H9 (cell line): ENCODE data around the gene JMJD7. TPM values are rescaled to one million over a fixed set of nuclear protein-coding genes. Genes with fewer than 3 reads are reported as not detected.

Experiments used
- DNase-seq: peaks from one replicate; pipeline ENCODE4 v3.0.0-alpha.2; 2017
- H2AFZ ChIP-seq: one replicate; pipeline ENCODE4 v1.6.1; 2013; ENCODE audit warnings: mild to moderate bottlenecking, low read length, control low read depth, moderate library complexity
- H2AK5ac ChIP-seq: 2 replicates; pipeline ENCODE4 v1.6.1; 2013; ENCODE audit warnings: low read length, control low read depth, mixed read lengths; ENCODE audit not compliant: insufficient read length
- H2BK120ac ChIP-seq: one replicate; pipeline ENCODE4 v1.6.1; 2013; ENCODE audit warnings: low read depth, mild to moderate bottlenecking, low read length, control low read depth, inconsistent platforms; ENCODE audit not compliant: poor library complexity, severe bottlenecking
- H2BK12ac ChIP-seq: 2 replicates; pipeline ENCODE4 v1.6.1; 2013; ENCODE audit warnings: low read length, control low read depth, mixed read lengths, low read depth; ENCODE audit not compliant: insufficient read length
- H2BK15ac ChIP-seq: 2 replicates; pipeline ENCODE4 v1.6.1; 2013; ENCODE audit warnings: low read depth, low read length, control low read depth
- H2BK20ac ChIP-seq: one replicate; pipeline ENCODE4 v1.6.1; 2013; ENCODE audit warnings: low read depth, mild to moderate bottlenecking, low read length, control low read depth, inconsistent platforms; ENCODE audit not compliant: poor library complexity, severe bottlenecking
- H2BK5ac ChIP-seq: 2 replicates; pipeline ENCODE4 v1.6.1; 2013; ENCODE audit warnings: low read length, control low read depth, mixed read lengths; ENCODE audit not compliant: insufficient read length
- H3K14ac ChIP-seq: 2 replicates; pipeline ENCODE4 v1.6.1; 2013; ENCODE audit warnings: low read length, control low read depth; ENCODE audit not compliant: insufficient read depth
- H3K18ac ChIP-seq: 2 replicates; pipeline ENCODE4 v1.6.1; 2013; ENCODE audit warnings: low read depth, mild to moderate bottlenecking, mixed read lengths, low read length, control low read depth; ENCODE audit not compliant: insufficient read length
- H3K23ac ChIP-seq: 2 replicates; pipeline ENCODE4 v1.6.1; 2013; ENCODE audit warnings: low read length, control low read depth, mixed read lengths, low read depth; ENCODE audit not compliant: insufficient read length
- H3K23me2 ChIP-seq: 2 replicates; pipeline ENCODE4 v1.6.1; 2013; ENCODE audit warnings: low read depth, mild to moderate bottlenecking, mixed read lengths, low read length, control low read depth; ENCODE audit not compliant: insufficient read length, poor library complexity, severe bottlenecking
- H3K27ac ChIP-seq: 2 replicates; pipeline ENCODE4 v1.5.1; 2013; ENCODE audit warnings: low read length, control low read depth, mixed read lengths, low read depth; ENCODE audit not compliant: insufficient read length
- H3K27me3 ChIP-seq: 2 replicates; pipeline ENCODE4 v1.6.1; 2013; ENCODE audit warnings: low read length, control low read depth, inconsistent platforms; ENCODE audit not compliant: insufficient read depth
- H3K4ac ChIP-seq: 2 replicates; pipeline ENCODE4 v1.6.1; 2013; ENCODE audit warnings: low read depth, mild to moderate bottlenecking, control low read depth, inconsistent platforms, low read length, moderate library complexity
- H3K4me1 ChIP-seq: 2 replicates; pipeline ENCODE4 v1.6.1; 2013; ENCODE audit warnings: low read length, control low read depth, inconsistent platforms; ENCODE audit not compliant: insufficient read depth
- H3K4me2 ChIP-seq: 2 replicates; pipeline ENCODE4 v1.6.1; 2013; ENCODE audit warnings: low read length, control low read depth, mixed read lengths; ENCODE audit not compliant: insufficient read length, insufficient read depth
- H3K56ac ChIP-seq: 2 replicates; pipeline ENCODE4 v1.6.1; 2013; ENCODE audit warnings: low read depth, mild to moderate bottlenecking, mixed read lengths, low read length, control low read depth; ENCODE audit not compliant: insufficient read length
- H3K79me1 ChIP-seq: 2 replicates; pipeline ENCODE4 v1.6.1; 2013; ENCODE audit warnings: low read depth, mild to moderate bottlenecking, moderate library complexity, low read length, control low read depth, inconsistent platforms; ENCODE audit not compliant: insufficient read depth, poor library complexity, severe bottlenecking
- H3K79me2 ChIP-seq: 2 replicates; pipeline ENCODE4 v1.6.1; 2013; ENCODE audit warnings: low read length, control low read depth, inconsistent platforms; ENCODE audit not compliant: insufficient read depth
- H3K9ac ChIP-seq: 2 replicates; pipeline ENCODE4 v1.6.1; 2013; ENCODE audit warnings: low read length, control low read depth, mixed read lengths; ENCODE audit not compliant: insufficient read length; ENCODE audit errors: extremely low read depth
- H3K9me3 ChIP-seq: one replicate; pipeline ENCODE4 v1.6.1; 2013; ENCODE audit warnings: low read depth, low read length, inconsistent platforms; ENCODE audit not compliant: control insufficient read depth
- H3T11ph ChIP-seq: one replicate; pipeline ENCODE4 v1.6.1; 2013; ENCODE audit warnings: mild to moderate bottlenecking, low read length, control low read depth, inconsistent platforms
- H4K20me1 ChIP-seq: one replicate; pipeline ENCODE4 v1.6.1; 2013; ENCODE audit not compliant: control insufficient read depth, insufficient read length, insufficient read depth
- H4K5ac ChIP-seq: 2 replicates; pipeline ENCODE4 v1.6.1; 2013; ENCODE audit warnings: low read depth, mild to moderate bottlenecking, mixed read lengths, low read length, control low read depth; ENCODE audit not compliant: insufficient read length
- H4K8ac ChIP-seq: replicated peaks from 2 replicates; pipeline ENCODE4 v1.6.1; 2013; ENCODE audit warnings: low read length, control low read depth, mixed read lengths, low read depth; ENCODE audit not compliant: insufficient read length
- H4K91ac ChIP-seq: 2 replicates; pipeline ENCODE4 v1.6.1; 2013; ENCODE audit warnings: low read depth, mild to moderate bottlenecking, moderate library complexity, mixed read lengths, low read length, control low read depth; ENCODE audit not compliant: insufficient read length
- H3K27ac Mint-ChIP-seq, 3 experiments: 2 replicates in 2 of 3; 3 replicates in 1 of 3; pipeline ENCODE4 v1.8.0; 2020 to 2021; ENCODE audit warnings: mixed read lengths in 3 of 3, mild to moderate bottlenecking in 1 of 3, moderate library complexity in 1 of 3
- H3K27me3 Mint-ChIP-seq: 2 replicates; pipeline ENCODE4 v1.8.0; 2021; ENCODE audit warnings: low read depth, mild to moderate bottlenecking, moderate library complexity, mixed read lengths
- H3K36me3 Mint-ChIP-seq, 3 experiments: 2 replicates in 2 of 3; 3 replicates in 1 of 3; pipeline ENCODE4 v1.8.0; 2020 to 2021; ENCODE audit warnings: low read depth in 3 of 3, mixed read lengths in 3 of 3; ENCODE audit not compliant: insufficient read depth in 1 of 3
- H3K4me1 Mint-ChIP-seq, 2 experiments: 2 replicates each; pipeline ENCODE4 v1.8.0; 2020; ENCODE audit warnings: mixed read lengths in 2 of 2
- H3K4me3 Mint-ChIP-seq, 2 experiments: 2 replicates in 1 of 2; 3 replicates in 1 of 2; pipeline ENCODE4 v1.8.0; 2020 to 2021; ENCODE audit warnings: mild to moderate bottlenecking in 2 of 2, mixed read lengths in 2 of 2, moderate library complexity in 1 of 2
- H3K9me3 Mint-ChIP-seq, 2 experiments: 2 replicates in 1 of 2; 3 replicates in 1 of 2; pipeline ENCODE4 v1.8.0; 2020; ENCODE audit warnings: mild to moderate bottlenecking in 2 of 2, mixed read lengths in 2 of 2, moderate library complexity in 1 of 2
- CTCF ChIP-seq: fragments of 200-600 bp; sonication (generic); conservative IDR thresholded peaks from 3 replicates; pipeline ENCODE4 v1.8.0; 2021; ENCODE audit warnings: antibody characterized with exemption, mild to moderate bottlenecking
- WGBS: extraction: QIAGEN DNeasy Blood & Tissue Kit; methylation state at CpG from one replicate; pipeline ENCODE4 v1.1.7; 2013; ENCODE audit warnings: missing lambda C conversion rate, low lambda C conversion rate, mixed read lengths; ENCODE audit not compliant: insufficient read length; ENCODE audit errors: extremely low coverage; 5-methylcytosine and 5-hydroxymethylcytosine counted together
- total RNA-seq: library from RNA; stranded (reverse); gene quantifications from 2 replicates; pipeline ENCODE4 v1.2.1, GENCODE V29; 2021

JMJD7 gene
- total RNA-seq, 1 experiment from 2014 or later = 13.3 TPM

GRCh38 chr15:41883484-41883825 lies 55.6 kb downstream of the JMJD7 start:
- Histone ChIP-seq H2AK5ac (no peak overlapping the region), H3K23ac (no peak overlapping the region), H3K27me3 (peaks cover 7% of the 10 kb centered on the region; the same call in 1 of the 2 replicates), H4K20me1 (no peaks in the 10 kb centered on the region), H3K79me2 (no peaks in the 10 kb centered on the region), H3K9me3 (no peaks in the 10 kb centered on the region), H3K79me1 (no peaks in the 10 kb centered on the region), H2BK15ac (no peak overlapping the region), H3K56ac (no peak overlapping the region), H3K4ac (no peak overlapping the region), H3T11ph (no peak overlapping the region), H3K4me1 (no peaks in the 10 kb centered on the region), H2BK12ac (no peak overlapping the region), H3K14ac (no peak overlapping the region), H4K5ac (no peak overlapping the region), H2BK20ac (no peak overlapping the region), H4K91ac (no peak overlapping the region), H3K4me2 (no peak overlapping the region), H3K23me2 (peaks cover 3% of the 10 kb centered on the region), H2BK5ac (no peak overlapping the region), H2AFZ (no peak overlapping the region), H3K18ac (no peak overlapping the region), H3K9ac (no peak overlapping the region), H2BK120ac (no peak overlapping the region), H3K27ac (no peak overlapping the region), H4K8ac (no peak overlapping the region)
- Mint-ChIP-seq H3K4me1 (peaks cover 4 to 10% of the 10 kb centered on the region in 2 experiments), H3K4me3 (no peak overlapping the region), H3K9me3 (no peaks in the 10 kb centered on the region; a peak in 1 of 5 replicates), H3K27ac (peak overlapping the region in 1 of 3 experiments; percentile 23; a peak in 2 of 7 replicates), H3K27me3 (peaks cover 44% of the 10 kb centered on the region), H3K36me3 (peaks cover 0 to 1% (median 0%) of the 10 kb centered on the region in 3 experiments; a peak in 2 of 7 replicates)
- no peak for DNase-seq
- WGBS = no CpG with 5 or more reads among the region's 2 CpGs
- TF ChIP-seq CTCF = no peak
